Glutamatergic neuron (in vitro differentiated cells): ENCODE measurements around the gene C16orf46. TPM values are rescaled to one million over a fixed set of nuclear protein-coding genes. Genes with fewer than 3 reads are reported as not detected.

Source experiments
- DNase-seq: peaks from one replicate; pipeline ENCODE4 v3.0.0; 2022
- H3K27ac Mint-ChIP-seq: one replicate; pipeline ENCODE4 v1.8.0; 2020; ENCODE audit warnings: mild to moderate bottlenecking, mixed read lengths, inconsistent platforms; ENCODE audit not compliant: unreplicated experiment
- H3K27me3 Mint-ChIP-seq: one replicate; pipeline ENCODE4 v1.8.0; 2020; ENCODE audit warnings: mild to moderate bottlenecking, moderate library complexity, mixed read lengths, inconsistent platforms; ENCODE audit not compliant: unreplicated experiment
- H3K36me3 Mint-ChIP-seq: one replicate; pipeline ENCODE4 v1.8.0; 2020; ENCODE audit warnings: mild to moderate bottlenecking, mixed read lengths, inconsistent platforms; ENCODE audit not compliant: unreplicated experiment
- H3K4me1 Mint-ChIP-seq: one replicate; pipeline ENCODE4 v1.8.0; 2020; ENCODE audit warnings: mild to moderate bottlenecking, low read depth, mixed read lengths, inconsistent platforms; ENCODE audit not compliant: unreplicated experiment
- H3K4me3 Mint-ChIP-seq: one replicate; pipeline ENCODE4 v1.8.0; 2020; ENCODE audit warnings: mild to moderate bottlenecking, mixed read lengths, inconsistent platforms; ENCODE audit not compliant: unreplicated experiment
- H3K9me3 Mint-ChIP-seq: one replicate; pipeline ENCODE4 v1.8.0; 2020; ENCODE audit warnings: mild to moderate bottlenecking, moderate library complexity, mixed read lengths, inconsistent platforms; ENCODE audit not compliant: unreplicated experiment
- total RNA-seq: library from RNA; stranded (reverse); fragmentation: NEBNext Ultra II Directional; extraction: Animal tissue kit (Norgen Biotek cat#: 25700); gene quantifications from one replicate; pipeline ENCODE4 v1.2.1, GENCODE V29; 2021; ENCODE audit not compliant: unreplicated experiment
- TF ChIP-seq, protein P1 (sequence below): fragments of 200-600 bp; sonication (generic); IDR thresholded peaks from one replicate; pipeline ENCODE4 v1.5.0; 2021; ENCODE audit not compliant: partially characterized antibody, unreplicated experiment

C16orf46 gene
- total RNA-seq, 1 donor from 2014 or later = 1.0 TPM

DNA sequence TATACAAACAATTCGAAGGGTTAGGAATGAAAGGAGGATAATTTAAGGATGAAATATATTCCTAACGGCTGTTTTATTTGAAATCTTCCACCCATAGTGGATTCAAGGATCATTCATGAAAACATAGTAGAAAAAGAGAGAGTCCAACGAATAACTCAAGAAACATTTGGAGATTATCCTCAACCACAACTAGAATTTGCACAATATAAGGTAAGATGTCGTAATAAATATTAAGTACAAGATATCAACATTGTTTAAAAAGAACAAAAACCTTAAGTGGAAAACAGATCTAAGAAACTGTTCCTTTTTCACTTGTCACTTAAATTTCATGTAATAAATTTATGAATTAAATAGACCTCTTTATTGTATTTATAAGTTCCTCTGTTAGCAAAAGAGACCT lies 50.6 kb downstream of the C16orf46 start:
- H3K27me3 Mint-ChIP-seq = no peaks in the 10 kb centered on the region
- TF ChIP-seq, protein P1, sequence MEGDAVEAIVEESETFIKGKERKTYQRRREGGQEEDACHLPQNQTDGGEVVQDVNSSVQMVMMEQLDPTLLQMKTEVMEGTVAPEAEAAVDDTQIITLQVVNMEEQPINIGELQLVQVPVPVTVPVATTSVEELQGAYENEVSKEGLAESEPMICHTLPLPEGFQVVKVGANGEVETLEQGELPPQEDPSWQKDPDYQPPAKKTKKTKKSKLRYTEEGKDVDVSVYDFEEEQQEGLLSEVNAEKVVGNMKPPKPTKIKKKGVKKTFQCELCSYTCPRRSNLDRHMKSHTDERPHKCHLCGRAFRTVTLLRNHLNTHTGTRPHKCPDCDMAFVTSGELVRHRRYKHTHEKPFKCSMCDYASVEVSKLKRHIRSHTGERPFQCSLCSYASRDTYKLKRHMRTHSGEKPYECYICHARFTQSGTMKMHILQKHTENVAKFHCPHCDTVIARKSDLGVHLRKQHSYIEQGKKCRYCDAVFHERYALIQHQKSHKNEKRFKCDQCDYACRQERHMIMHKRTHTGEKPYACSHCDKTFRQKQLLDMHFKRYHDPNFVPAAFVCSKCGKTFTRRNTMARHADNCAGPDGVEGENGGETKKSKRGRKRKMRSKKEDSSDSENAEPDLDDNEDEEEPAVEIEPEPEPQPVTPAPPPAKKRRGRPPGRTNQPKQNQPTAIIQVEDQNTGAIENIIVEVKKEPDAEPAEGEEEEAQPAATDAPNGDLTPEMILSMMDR = no peak
- no peak overlapping the region for H3K27ac Mint-ChIP-seq
- no peak overlapping the region for H3K4me3 Mint-ChIP-seq
- no peaks in the 10 kb centered on the region for H3K36me3 Mint-ChIP-seq
- H3K9me3 Mint-ChIP-seq = no peaks in the 10 kb centered on the region
- no peaks in the 10 kb centered on the region for H3K4me1 Mint-ChIP-seq
- no peak for DNase-seq

DNA sequence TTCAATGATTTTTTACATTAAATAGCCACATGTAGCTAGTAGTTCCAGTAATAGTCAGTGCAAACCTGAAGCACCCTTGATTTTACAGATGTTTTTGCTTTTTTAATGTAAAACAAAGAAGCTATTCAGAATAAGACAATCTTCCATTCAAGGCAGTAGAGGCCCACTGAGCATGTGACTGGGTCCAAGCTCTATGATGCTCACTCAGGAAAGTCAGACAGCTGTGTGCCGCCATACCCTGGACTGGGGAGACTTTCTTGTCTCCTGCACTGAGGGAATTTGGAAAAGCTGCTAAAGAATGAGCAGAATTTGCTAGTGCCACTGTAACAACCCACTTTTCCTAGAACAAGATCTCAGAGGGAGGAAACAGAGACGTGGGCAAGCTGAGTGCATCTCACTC lies 58.5 kb downstream of the C16orf46 start:
- Mint-ChIP-seq H3K4me1 (no peaks in the 10 kb centered on the region), H3K27ac (no peak overlapping the region), H3K36me3 (no peaks in the 10 kb centered on the region), H3K27me3 (peaks cover 1% of the 10 kb centered on the region), H3K4me3 (no peak overlapping the region), H3K9me3 (no peaks in the 10 kb centered on the region)
- TF ChIP-seq, protein P1 = no peak
- DNase-seq = no peak

DNA sequence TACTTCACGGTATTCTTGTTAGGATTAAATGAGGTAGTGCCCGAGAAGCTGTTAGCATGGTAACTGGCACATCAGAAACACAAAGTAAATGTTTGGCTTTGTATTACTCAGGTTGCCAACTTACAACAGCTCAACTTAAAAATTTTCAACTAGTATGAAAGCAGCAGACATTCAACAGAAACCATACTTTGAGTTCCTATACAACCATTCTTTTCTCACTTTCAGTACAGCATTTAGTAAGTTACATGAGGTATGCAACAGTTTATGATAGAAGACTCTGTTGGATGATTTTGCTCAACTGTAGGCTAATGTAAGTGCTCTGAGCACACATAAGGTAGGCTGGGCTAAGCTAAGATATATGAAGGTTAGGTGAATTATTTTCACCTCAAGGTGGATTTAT lies 62.4 kb downstream of the C16orf46 start:
- no peaks in the 10 kb centered on the region for H3K36me3 Mint-ChIP-seq
- TF ChIP-seq, protein P1 = no peak
- DNase-seq = no peak
- no peaks in the 10 kb centered on the region for H3K4me1 Mint-ChIP-seq
- H3K9me3 Mint-ChIP-seq = no peaks in the 10 kb centered on the region
- H3K27me3 Mint-ChIP-seq = peaks cover 1% of the 10 kb centered on the region
- no peak overlapping the region for H3K27ac Mint-ChIP-seq
- H3K4me3 Mint-ChIP-seq = no peak overlapping the region

DNA sequence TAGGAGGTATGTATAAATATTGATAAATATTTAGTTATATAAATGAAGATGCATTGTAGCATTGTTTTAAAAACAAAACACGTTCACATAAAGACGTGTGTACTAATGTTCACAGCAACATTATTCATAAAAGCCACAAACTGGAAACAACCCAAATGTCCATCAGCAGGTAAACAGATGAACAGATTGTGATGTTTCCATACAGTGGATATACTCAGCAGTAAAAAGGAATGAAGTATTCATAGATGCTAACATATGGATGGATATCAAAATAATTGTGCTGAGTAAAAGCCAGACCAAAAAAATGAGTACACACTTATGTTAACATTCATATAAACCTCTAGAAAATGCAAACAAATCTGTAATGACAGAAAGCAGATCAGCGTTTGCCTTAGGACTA lies 64.1 kb downstream of the C16orf46 start:
- Mint-ChIP-seq H3K9me3 (no peaks in the 10 kb centered on the region), H3K27ac (no peak overlapping the region), H3K4me3 (no peak overlapping the region), H3K36me3 (no peaks in the 10 kb centered on the region), H3K4me1 (peaks cover 1% of the 10 kb centered on the region), H3K27me3 (peaks cover 1% of the 10 kb centered on the region)
- DNase-seq = no peak
- TF ChIP-seq, protein P1 = no peak

Other genes with a start within 250 kb of the C16orf46 start
- gene CMC2, start 70.4 kb downstream of the C16orf46 start, total RNA-seq = 76.2 TPM
- gene CENPN, start 70.0 kb downstream of the C16orf46 start, total RNA-seq = 9.2 TPM
- 61.5 TPM for gene ATMIN, start 41.4 kb downstream of the C16orf46 start, total RNA-seq
- 30.0 TPM for gene GCSH, start 19.2 kb upstream of the C16orf46 start, total RNA-seq
- not detected for gene BCO1, start 161.5 kb upstream of the C16orf46 start, total RNA-seq
- 14.4 TPM for gene GAN, start 237.7 kb upstream of the C16orf46 start, total RNA-seq